ENCODE data around the gene SORCS2.
A peak's percentile ranks its signal among the peaks of the same experiment; 100 is the strongest.

Gene SORCS2

DNA sequence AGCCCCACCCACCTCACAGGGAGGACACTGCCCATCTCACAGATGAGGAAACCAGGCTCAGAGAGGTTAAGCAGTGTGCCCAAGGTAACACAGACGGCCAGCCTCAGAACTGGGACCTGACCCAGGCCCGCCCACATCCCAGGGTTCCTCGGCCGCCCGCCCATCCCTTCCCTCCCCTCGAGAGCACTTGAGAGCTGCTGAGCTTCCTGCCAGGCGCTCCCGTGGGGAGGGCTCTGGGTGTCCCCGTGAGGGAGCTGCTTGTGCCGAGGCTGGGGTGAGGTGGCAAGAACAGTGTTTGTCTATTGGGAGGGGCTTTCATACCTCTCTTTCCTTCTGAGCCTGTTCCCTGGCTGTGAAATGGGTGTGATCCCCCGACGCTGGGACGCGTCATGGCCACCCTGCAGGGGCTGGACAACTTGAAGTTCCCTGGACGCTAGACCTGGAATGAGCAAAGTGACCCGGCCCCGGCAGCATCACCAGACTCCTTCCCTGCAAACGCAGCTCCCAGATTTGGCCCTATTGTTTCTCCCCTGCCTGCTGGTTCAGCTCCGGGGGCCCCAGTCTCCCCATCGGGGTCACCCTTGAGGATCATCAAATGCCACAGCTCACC, 542.4 kb downstream of the SORCS2 start:
- DNase-seq (ENCODE audit: low spot score), result no peak

DNA sequence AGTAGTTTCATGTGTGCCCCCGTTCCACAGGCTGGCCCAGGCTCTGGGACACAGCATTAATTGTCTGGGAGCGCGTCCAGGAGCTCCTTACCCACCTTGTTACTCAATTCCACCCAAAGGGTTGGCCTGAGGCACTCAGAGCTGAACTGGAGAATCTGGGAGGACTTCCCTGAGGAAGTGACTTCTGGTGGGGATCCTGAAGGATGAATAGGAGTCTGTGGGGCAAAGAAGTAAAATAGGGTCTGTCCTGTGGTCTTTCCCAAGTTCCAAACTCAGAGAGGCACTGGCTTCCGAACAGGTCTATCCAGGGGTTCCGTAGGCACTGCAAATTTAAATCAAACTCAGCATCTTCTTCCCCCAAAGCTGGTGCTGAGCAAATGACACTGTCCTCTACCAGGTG, 543.1 kb downstream of the SORCS2 start:
- DNase-seq (ENCODE audit: low spot score), result no peak

DNA sequence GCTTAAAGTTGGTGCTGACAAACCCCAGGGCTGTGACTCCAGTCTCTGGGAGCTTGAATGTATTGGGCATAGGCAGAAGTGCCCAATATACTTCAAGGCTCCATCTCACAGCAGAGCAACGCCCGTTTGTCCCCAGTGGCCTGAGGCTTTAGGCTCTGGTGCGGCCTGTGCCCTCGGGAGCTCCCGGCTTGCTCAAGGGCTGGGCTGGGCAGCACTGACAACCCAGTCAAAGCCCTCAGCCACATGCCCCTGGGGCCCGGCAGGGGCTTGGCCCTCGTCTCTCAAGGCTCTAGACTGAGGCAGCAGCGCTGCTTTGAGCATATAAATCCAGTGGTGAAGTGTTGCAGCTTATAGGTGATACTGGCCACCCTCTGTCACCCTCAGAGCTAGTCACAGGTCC, 543.6 kb downstream of the SORCS2 start:
- no peak for DNase-seq (ENCODE audit: low spot score)

DNA sequence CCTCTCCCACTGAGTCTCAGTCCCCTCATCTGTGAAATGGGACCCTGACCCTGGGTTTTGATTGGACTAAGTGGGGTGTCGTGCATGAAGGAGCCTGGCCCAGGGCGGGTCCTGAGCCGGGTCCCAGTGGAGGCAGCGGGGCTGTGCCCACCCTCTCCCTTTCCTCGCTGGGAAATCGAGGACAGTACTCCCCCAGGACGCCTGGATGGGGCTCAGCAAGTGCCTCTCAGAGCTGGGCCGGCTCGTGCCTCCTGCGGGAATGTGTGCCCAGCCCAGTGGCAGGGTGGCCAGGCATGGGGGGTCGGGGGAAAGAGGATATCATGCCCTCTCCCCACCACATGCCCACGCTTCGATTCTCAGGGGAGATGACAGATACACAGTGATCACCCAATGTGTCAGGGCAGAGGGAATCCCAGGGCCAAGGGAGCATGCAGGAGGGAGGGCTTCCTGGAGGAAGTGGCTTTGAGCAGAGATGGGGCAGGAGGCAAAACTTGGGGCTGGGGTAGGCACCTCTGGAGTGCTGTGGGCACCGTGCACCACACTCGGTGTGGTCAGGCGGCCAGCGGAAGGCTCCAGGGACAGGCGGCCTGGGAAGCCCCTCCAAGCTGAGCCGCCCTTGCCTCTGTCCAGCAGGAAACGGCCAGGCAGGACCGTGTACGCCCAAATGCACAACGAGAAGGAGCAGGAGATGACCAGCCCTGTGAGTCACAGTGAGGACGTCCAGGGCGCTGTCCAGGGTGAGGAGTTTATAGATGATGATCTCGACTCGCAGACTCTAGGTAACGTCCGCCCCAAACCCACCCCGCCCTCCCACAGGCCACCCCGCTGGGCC, 544.3 kb downstream of the SORCS2 start:
- DNase-seq (ENCODE audit: low spot score), result peak; percentile 40

DNA sequence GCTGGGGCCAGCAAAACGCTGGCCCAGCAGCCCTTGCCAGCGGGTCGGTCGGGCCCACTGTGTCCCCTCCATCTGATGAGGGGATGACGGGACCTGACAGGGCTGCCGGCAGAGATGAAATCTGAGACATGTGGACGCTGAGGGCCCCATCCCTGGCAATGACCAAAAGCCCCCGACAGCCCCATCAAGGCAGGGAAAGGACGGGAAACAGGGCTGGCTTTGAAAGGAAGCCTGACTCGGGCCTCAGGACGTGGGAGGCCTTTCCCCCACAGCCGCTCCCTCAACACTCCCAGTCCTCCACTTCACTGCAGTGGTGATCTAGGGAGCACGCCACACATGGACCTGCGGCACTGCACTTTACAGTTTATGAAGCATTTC, 544.9 kb downstream of the SORCS2 start:
- no peak for DNase-seq (ENCODE audit: low spot score)

DNA sequence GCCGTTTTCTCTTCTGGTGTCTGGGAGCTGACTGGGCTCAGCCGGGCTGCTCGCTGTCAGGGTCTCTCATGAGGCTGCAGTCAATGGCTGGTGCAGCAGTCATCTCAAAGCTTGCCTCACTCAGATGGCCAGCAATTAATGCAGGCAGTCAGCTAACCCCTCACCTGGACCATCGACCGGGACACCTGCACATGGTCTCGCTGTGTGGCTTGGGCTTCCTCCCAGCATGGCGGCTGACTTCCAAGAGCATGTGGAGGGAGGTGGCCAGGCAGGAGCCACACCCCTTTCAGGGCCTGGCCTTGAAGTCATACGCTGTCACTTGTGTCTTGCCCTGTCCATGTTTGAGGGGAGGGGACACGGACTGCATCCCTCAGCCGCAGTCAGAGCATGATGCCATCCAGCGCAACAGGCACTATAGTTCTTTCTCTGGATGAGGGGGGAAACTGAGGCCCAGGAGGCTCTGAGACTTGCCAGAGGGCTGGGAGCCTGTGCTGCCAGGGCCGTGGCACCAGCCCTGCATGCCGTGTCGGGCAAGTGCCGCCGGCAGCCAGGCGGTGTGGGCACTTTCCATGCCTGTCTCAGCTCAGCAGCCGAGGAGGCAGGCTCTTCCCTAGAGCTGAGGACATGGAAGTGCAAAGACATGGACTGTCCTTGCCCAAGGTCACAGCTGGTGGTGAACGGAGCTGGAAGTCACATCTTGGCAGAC, 545.6 kb downstream of the SORCS2 start:
- no peak for DNase-seq (ENCODE audit: low spot score)

DNA sequence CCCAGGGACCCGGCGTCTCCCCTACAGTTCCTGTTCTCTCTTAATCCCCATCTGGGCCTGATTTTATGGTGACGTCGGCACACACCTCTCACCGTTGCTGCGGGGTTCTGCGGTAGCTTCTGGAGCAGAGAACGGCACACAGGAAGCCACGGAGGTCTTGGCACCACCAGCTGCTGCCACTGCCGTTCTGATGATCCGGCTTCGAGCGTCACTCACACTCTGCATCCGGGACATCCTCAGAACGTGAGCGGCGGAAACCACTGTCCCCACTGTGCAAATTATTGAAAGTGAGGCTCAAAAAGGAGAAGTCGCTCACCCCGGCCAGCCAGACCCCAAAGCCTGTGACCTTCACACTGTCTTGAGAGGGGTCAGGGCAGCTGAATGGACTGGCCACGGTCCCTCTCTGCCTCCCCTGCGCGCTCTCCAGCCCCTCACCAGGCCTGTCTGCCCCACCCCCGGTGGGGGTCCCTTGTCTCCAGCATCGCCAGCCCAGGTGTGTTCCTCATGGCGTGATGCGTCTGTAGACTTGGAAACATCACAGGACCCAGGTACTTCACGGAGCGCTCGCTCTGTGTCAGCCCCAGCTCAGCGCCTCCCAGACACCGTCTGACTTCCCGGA, 546.2 kb downstream of the SORCS2 start:
- no peak for DNase-seq (ENCODE audit: low spot score)

DNA sequence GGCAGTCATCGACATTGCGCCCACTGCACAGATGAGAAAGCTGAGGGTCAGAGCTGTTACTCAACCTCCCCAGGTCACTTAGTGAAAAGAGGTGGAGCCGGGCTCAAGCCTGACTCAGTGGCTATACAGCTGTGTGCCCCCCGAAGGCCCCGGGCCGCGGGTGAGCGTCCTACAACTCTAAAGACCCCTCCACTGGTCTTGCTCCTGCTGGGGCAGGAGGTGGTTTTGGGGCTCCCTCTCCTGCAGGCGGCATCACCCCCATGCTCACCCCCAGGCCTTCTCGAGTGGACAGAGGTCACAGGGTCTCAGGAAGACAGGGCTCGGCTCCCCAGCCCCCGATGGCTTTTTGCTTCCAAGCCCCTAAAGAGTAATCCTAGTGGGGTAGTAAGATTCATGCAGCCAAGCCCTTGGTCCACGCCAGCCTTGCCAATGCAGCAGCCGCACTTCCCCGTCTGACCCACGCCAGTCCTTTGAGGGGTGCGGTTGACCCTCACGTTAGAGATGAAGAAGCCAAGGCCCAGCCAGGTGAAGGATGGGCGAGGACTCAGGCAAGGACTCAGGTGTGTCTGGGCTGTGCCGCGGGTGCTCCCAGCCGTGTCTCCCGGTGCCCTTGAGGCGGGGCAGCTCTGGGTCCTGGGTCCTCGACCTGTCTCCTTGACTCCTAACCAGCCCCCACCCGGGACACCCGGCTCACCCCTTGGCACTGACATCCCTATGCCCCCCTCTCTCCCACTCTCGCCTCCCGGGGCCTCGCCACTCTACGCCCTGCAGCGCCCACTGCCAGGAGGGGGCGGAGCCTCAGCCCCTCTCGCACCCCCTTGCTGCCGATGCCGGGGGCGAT, 547.0 kb downstream of the SORCS2 start:
- no peak for DNase-seq (ENCODE audit: low spot score)

DNA sequence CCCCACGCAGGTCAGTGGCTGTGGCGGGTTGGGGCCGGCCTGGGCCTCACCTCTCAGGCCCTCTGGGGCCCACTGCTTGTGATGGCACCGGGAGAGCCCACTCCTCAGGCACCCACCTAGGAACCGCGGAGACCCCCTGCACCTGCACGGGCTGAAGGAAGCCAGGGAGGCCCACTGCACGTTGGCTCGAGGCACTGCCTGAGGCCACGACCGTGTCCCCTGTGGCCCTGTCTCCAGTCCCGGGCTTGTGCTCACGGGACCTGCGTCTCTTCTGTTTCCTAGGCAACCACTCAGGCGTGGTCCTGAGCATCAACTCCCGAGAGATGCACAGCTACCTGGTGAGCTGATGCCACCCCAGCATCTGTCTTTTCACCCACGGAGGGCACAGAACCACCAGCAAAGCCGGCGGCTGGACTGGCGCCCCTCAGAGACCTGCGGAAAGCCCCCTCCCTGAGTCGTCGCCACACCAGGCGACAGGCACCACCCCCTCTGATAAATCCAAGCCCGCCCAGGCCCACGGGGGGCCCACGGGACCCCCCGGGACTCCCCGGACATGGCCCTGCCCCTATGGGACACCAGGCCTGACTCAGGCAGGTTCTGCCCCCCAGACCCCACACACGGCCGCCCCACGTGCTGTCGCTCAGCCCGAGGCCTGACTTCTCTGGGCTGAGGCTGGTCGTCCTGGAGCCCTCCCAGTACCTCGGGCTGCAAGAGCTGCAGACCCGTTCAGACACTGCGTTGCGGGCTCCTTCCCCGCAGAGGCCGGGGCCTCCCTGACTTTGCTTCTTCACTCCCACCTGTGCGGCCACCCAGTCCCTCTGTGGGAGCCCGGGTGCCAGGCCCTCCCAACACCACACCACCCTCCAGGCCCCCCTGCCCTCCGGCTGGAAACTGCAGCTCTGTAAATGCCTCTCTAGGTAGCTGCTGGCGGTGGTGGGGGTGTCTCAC, 547.9 kb downstream of the SORCS2 start:
- DNase-seq (ENCODE audit: low spot score), result no peak

DNA sequence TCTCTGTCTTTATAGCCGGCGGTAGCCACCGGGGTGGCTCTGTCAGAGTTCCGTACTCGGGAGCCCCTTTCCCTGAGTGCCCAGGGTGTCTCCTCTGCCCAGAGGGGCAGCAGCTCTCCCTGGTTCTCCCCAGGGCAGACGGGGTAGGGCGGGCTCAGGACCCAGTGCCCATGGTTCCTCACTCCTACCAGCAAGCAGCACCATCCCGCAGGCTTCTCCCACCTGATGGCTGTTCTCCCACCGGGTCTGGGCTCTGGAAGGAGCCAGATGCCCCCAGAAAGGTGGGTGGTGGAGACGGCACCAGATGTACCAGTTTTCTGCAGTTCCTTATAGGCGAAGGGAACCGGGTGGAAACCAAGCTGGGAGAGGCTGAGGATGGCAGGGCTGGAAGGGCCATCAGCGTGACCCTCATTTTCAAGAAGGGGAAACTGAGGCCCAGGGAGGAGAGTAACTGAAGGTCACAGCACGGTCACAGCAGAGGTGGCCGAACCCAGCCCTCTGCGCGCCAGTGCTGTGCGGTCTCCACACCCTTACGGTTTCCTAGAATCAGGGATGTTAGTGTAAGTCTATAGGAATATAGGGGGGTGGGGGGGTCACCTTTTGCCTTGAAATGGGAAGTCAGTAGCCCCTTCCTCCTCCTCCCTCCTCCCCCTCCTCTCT, 548.7 kb downstream of the SORCS2 start:
- no peak for DNase-seq (ENCODE audit: low spot score)

DNA sequence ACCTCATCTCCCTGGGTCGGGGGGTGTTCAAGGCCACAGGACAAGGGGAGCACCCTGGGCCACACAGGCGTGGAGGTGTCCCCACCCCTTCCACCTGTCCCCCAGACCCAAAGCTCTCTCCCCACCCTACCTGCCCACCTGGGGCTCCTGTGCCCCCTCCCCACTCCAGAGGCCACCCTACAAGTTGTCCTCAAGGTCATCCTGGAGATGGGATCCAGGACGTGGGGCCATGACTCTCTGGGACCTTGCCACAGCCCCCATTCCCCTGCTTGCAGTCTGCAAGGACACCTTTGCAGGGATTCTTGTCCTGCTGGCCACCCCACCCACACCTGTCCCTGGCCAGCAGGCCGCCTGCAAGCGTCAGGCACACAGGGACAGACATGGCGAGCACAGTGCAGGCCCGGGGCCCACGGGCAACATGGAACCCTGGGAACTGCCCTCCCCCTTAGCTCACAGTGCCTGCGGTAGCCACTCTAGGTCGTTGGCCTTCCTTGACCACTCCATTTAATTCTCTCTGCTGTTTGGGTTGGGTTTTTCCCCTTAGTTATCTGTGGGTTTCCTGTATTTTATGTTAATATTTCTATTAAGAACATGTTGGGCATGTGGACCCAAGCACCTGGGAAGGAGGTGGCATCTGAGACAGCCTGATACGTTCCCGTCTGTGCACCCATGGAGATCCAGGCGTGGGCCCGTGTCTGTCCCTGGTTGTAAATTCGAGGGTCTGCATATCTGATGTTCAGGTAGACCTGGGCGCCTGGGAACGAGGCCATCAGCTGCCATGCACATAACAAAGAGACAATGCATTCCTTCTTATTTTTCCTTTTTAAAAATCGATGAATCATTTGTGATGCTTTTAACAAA, 549.8 kb downstream of the SORCS2 start:
- no peak for DNase-seq (ENCODE audit: low spot score)

DNA sequence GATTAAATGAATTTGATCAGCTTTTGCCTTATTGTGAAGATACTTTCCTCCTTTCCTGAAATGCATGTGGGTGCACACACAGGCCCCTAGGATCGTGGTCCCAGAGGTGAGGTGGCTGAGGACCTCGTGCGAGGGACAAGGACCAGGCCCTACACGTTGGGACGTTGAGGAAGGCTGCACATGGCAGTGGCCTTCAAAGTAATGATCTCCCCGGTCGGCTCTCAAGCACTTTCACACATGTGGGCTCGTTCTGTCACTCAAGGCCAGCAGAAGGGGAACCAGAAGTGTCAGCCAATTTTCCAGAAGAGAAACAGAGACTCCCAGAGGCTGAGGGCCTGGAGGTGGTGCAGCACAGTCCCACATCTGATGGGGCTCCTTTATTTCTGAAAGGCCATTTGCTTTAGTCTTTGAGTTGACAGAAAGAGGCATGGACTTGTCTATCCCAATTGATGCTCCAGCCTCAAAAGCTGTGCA, 550.5 kb downstream of the SORCS2 start:
- DNase-seq (ENCODE audit: low spot score), result no peak

DNA sequence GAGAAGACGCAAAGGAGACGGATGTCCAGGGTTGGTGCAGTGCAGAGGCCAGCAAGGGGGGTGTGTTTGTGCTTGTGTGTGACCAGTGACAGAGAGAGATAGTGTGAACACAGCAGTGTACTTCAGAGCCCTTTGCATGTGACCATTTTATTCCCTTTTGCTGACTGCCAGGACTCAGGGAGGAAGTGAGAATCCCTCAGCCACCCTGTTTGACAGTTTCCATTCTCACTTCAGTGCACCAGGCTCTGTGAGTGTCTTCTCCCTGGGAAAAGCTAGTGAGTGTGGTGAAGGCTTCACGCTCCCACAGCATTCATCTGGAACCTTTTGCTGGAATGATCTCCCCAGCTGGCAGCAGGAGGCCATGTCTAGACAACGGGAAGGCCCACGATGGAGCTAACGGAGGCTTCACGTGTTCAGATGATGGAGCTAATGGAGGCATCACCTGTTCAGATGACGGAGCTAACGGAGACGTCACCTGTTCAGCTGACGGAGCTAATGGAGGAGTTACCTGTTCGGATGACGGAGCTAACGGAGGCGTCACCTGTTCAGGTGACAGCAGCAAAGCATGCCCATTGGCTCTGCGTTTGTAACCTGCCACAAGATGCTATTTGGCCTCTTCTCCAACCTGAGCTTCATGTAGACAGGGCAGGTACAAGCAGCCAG, 551.9 kb downstream of the SORCS2 start:
- DNase-seq (ENCODE audit: low spot score), result no peak

DNA sequence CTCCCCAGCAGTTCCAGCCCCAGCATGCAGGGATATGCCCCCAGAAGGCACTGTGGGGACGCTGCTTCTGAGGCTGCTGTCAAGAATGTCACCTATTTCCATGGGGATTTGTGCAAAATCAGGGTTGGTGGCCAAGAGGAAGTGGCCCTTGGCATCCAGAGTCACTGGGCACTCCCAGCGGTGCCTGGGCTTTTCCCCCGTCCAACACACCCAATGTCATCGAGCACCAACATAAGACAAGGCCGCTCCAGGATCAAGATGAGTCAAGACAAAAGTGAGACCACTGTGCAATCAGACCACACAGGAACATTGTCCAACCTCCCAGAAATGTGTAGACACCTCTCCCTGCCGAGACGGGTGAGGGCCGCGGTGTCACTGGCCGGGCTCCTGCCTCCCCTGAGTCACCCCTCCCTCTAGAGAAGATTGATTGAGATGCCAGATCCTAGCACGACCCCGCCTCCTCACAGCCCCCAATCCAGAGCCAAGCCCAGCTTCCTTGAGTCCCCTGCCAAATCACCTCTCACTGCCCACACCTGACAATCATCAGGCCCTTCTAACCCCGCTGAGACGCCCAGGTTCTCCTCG, 553.1 kb downstream of the SORCS2 start:
- no peak for DNase-seq (ENCODE audit: low spot score)

DNA sequence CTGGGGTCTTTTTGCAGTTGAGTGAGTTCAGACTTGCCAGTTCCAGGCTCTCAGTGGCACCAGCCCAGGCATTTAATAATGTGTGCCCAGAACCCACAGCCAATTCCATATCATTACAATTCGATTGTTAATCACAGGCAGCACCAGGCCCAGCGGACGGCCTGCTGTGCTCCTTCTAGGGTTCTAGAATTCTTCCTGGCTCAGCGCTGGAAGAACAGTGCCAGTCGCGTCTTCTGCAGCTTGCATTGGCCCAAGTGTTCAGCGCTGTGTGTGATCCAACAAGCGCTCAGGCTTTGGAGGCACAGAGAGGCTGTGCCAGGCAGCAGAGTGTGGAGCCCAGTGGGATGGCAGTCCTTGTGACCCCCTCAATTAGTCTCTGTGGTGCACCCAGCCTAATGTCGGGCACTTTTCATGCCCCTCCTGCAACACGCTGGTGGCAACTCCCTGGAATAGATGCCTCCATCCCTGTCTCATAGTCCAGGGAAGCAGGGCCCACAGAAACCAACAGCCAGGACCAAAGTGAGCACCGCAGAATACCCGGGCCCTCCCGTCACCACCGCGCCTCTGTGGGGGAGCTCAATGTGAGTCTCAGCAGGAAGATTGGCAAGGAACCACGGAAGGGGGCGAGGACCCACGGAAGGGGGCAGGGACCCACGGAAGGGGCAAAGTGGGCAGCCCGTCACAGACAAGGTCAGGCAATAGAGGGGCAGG, 554.2 kb downstream of the SORCS2 start:
- no peak for DNase-seq (ENCODE audit: low spot score)

DNA sequence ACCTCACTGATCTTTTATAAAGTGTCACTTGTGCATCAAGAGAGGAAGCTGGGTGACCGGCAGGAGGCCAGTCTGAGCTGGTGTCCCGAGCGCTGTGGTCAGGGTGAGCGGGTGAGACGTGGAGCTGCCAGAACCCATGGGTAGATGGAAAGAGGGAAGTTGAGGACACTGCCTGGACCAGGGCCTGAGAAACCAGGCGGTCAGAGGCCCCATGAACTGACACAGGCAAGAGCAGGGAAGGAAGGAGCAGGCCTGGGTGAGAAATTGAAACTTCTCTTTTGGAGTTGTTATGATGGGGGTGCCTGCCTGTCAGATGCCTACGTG, 554.7 kb downstream of the SORCS2 start:
- no peak for DNase-seq (ENCODE audit: low spot score)

DNA sequence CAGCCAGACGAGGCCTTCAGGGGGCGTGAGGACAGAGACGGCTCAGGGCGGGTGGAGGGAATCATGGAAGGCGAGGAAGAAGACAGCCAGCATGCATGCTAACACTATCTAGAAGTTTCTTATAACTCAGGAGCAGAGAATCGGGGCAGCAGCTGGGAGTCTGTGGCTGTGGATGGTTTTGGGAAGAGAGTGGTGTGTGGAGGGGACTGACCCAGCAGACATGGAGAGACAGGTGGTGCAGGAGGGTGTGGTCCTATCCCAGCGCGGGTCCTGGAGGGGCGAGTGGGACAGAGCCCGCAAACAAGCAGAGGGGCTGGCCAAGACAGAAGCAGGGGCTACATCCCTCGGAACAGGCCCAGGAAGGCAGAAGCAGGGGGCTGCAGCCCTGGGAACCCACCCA, 555.2 kb downstream of the SORCS2 start:
- DNase-seq (ENCODE audit: low spot score), result no peak

DNA sequence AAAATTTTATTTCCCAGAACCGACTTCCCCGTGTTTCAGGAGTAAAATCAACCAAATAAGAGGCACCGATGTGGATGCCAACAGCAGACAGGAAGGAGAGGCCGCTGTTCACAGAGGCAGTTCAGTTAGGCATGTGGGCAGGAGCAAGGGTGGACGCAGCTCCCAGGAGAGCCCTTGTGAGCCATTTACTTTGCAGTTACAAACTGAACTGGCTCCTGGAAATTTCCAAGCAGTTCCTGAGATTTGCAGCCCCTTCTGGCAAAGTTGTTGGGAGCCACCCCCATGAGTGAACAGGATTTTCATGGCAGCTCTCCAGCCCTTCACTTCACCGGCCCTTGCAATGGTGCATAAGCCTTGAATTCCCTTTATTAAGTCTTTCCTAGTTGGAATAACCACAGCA, 558.2 kb downstream of the SORCS2 start:
- DNase-seq (ENCODE audit: low spot score), result no peak

Data from AG08396 (cell line).